ENCODE data around the gene ZNF630.
"Not testable (repeated sequence)": the region's sequence is repeated elsewhere in the genome, so short reads cannot be mapped to it uniquely, and the experiment has no call there.

ZNF630 gene

GRCh38 chrX:48071064-48071985, at the start of gene ZNF630:
Gene ZNF630, minus strand, starts transcription at chrX:48071640. Its CDS starts 4,754 bp downstream, at chrX:48066886.
- peak; percentile 60 for DNase-seq

GRCh38 chrX:48107717-48108116, 36.3 kb upstream of the ZNF630 start:
- no peak for DNase-seq

- DNase-seq, result no peak
These were observed 31.5 kb upstream of the ZNF630 start for GRCh38 chrX:48102874-48103374.

GRCh38 chrX:48101443-48101842, 30.0 kb upstream of the ZNF630 start:
- DNase-seq, result no peak

GRCh38 chrX:48092558-48092957, 21.1 kb upstream of the ZNF630 start:
- DNase-seq, result not testable (repeated sequence)

- DNase-seq, result no peak
These were observed 18.7 kb upstream of the ZNF630 start for GRCh38 chrX:48090123-48090522.

GRCh38 chrX:48086082-48086481, 14.6 kb upstream of the ZNF630 start:
- DNase-seq, result no peak

GRCh38 chrX:48083706-48084105, 12.3 kb upstream of the ZNF630 start:
- no peak for DNase-seq

- DNase-seq, result peak; percentile 31
These were observed 11.8 kb upstream of the ZNF630 start for GRCh38 chrX:48083212-48083611.

- no peak for DNase-seq
These were observed 4.9 kb upstream of the ZNF630 start for GRCh38 chrX:48076343-48076742.

- DNase-seq, result no peak
These were observed 656 bp upstream of the ZNF630 start for GRCh38 chrX:48071986-48072605.

- DNase-seq, result no peak
These were observed 3.1 kb downstream of the ZNF630 start for GRCh38 chrX:48068096-48068887.

GRCh38 chrX:48064261-48064660, 7.2 kb downstream of the ZNF630 start:
- DNase-seq, result no peak

GRCh38 chrX:48059296-48059639, 12.2 kb downstream of the ZNF630 start:
- DNase-seq, result no peak

- DNase-seq, result no peak
These were observed 12.7 kb downstream of the ZNF630 start for GRCh38 chrX:48058621-48059295.

- DNase-seq, result no peak
These were observed 24.6 kb downstream of the ZNF630 start for GRCh38 chrX:48046846-48047245.

- DNase-seq, result no peak
These were observed 25.8 kb downstream of the ZNF630 start for GRCh38 chrX:48045410-48046311.

GRCh38 chrX:48043056-48043455, 28.4 kb downstream of the ZNF630 start:
- no peak for DNase-seq

- no peak for DNase-seq
These were observed 35.5 kb downstream of the ZNF630 start for GRCh38 chrX:48035891-48036290.

- not testable (repeated sequence) for DNase-seq
These were observed 40.7 kb downstream of the ZNF630 start for GRCh38 chrX:48030641-48031173.

GRCh38 chrX:48030237-48030636, 41.2 kb downstream of the ZNF630 start:
- DNase-seq, result no peak
